ENCODE results near the gene ARID1B. TPM values are rescaled to one million over a fixed set of nuclear protein-coding genes. Genes with fewer than 3 reads are reported as not detected.

The ARID1B gene
- total RNA-seq, 1 experiment from 2014 or later, result 91.7 TPM

DNA sequence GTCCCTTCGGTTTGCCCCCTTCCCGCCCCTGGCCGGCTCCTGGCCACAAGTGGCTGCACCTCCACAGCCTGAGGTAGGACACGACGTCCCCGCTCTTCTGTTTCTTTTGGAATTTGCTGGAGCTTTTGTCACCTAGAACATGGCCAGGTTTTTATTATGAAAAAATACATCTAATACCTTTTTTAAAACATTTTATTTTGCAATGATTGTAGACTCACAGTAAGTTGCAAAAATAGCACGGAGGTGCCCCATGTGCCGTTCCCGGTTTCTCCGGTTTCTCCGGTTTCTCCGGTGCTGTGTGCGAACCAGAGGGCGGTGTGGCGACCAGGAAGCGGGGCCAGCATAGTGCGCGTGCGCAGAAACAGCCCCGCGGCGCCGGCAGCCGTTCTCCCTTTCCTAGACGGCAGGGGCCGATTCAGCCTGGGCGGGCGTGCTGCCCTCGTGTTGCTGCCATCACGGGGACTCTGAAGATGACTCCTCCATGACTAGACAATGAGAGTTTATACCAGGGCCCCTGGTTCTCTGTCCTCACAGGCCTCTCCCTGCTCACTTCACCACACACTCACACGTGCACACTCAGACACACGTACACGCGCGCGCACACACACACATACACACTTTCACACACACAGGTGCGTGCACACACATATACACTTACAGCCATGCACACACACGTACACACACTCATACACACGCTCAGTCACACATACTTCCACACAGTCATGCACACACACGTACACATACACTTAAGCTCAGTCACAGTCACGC lies 444.1 kb downstream of the ARID1B start:
- ATAC-seq (peak; percentile 90), DNase-seq (ENCODE audit: low read depth, low spot score) (peak; percentile 42)
- Histone ChIP-seq H3K4me3 (ENCODE audit: low read depth in 2 of 2, low read length in 2 of 2) (peak overlapping the region; percentile 37 to 66), H3K27me3 (ENCODE audit: control insufficient read depth, insufficient read depth, low read length) (no peaks in the 10 kb centered on the region), H3K27ac (ENCODE audit: low read length) (peak overlapping the region; percentile 78), H3K9me3 (ENCODE audit: control insufficient read depth, insufficient read depth, low read depth, low read length) (no peaks in the 10 kb centered on the region), H3K4me1 (ENCODE audit: control insufficient read depth, insufficient read depth, low read length) (peaks cover 3% of the 10 kb centered on the region; the same call in 1 of the 2 replicates), H3K36me3 (ENCODE audit: control insufficient read depth, insufficient read depth, low read length) (no peaks in the 10 kb centered on the region)
- CTCF ChIA-PET, result no interaction called here
- peak; percentile 47; the same call in 1 of the 2 replicates for TF ChIP-seq POLR2AphosphoS5 (IDR thresholded peaks at IDR 0.05; ENCODE audit: low read depth, low read length)
- TF ChIP-seq, protein P1, sequence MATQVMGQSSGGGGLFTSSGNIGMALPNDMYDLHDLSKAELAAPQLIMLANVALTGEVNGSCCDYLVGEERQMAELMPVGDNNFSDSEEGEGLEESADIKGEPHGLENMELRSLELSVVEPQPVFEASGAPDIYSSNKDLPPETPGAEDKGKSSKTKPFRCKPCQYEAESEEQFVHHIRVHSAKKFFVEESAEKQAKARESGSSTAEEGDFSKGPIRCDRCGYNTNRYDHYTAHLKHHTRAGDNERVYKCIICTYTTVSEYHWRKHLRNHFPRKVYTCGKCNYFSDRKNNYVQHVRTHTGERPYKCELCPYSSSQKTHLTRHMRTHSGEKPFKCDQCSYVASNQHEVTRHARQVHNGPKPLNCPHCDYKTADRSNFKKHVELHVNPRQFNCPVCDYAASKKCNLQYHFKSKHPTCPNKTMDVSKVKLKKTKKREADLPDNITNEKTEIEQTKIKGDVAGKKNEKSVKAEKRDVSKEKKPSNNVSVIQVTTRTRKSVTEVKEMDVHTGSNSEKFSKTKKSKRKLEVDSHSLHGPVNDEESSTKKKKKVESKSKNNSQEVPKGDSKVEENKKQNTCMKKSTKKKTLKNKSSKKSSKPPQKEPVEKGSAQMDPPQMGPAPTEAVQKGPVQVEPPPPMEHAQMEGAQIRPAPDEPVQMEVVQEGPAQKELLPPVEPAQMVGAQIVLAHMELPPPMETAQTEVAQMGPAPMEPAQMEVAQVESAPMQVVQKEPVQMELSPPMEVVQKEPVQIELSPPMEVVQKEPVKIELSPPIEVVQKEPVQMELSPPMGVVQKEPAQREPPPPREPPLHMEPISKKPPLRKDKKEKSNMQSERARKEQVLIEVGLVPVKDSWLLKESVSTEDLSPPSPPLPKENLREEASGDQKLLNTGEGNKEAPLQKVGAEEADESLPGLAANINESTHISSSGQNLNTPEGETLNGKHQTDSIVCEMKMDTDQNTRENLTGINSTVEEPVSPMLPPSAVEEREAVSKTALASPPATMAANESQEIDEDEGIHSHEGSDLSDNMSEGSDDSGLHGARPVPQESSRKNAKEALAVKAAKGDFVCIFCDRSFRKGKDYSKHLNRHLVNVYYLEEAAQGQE (IDR thresholded peaks at IDR 0.05; ENCODE audit: insufficient read depth in 1 of 2, low read depth in 2 of 2, low read length in 1 of 2), result no peak
- in situ Hi-C loops (cut with HindIII; ENCODE audit: low pct_unique_long_range_greater_than_20kb, low sequenced_read_pairs) (no loop called here), intact Hi-C loops (cut with micrococcal nuclease; ENCODE audit: unreplicated experiment) (no loop called here)
- POLR2A ChIA-PET, result no interaction called here
- no TSS peak for BruUV-seq (replicated peaks)

DNA sequence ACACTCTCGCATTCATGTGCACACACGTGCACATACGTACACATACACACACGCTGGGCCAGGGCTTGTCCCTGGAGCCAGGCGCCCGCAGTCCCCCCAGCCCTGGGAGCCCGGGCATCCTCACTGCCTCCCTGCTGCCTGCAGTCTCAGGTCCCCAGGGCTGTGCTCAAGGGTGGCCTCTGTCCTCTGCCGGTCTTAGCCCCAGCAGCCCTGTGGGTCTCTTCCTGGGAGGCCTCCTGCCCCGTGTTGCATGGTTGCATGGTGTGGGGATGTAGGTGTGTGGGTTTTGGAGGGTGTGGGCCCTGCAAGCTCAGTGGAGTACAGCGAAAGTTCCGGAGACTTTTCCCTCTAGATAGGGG lies 444.6 kb downstream of the ARID1B start:
- Histone ChIP-seq H3K4me3 (ENCODE audit: low read depth in 2 of 2, low read length in 2 of 2) (peak overlapping the region in 1 of 2 experiments; percentile 66; a peak in 2 of 4 replicates), H3K4me1 (ENCODE audit: control insufficient read depth, insufficient read depth, low read length) (peaks cover 3% of the 10 kb centered on the region; the same call in 1 of the 2 replicates), H3K27me3 (ENCODE audit: control insufficient read depth, insufficient read depth, low read length) (no peaks in the 10 kb centered on the region), H3K9me3 (ENCODE audit: control insufficient read depth, insufficient read depth, low read depth, low read length) (no peaks in the 10 kb centered on the region), H3K27ac (ENCODE audit: low read length) (no peak overlapping the region), H3K36me3 (ENCODE audit: control insufficient read depth, insufficient read depth, low read length) (no peaks in the 10 kb centered on the region)
- no peak for TF ChIP-seq SIN3A (IDR thresholded peaks at IDR 0.05; ENCODE audit: borderline replicate concordance, insufficient read depth, low read depth, low read length)
- no peak for TF ChIP-seq POLR2AphosphoS5 (IDR thresholded peaks at IDR 0.05; ENCODE audit: low read depth, low read length)
- TF ChIP-seq, protein P1 (IDR thresholded peaks at IDR 0.05; ENCODE audit: insufficient read depth in 1 of 2, low read depth in 2 of 2, low read length in 1 of 2), result no peak
- TF ChIP-seq, protein P2, sequence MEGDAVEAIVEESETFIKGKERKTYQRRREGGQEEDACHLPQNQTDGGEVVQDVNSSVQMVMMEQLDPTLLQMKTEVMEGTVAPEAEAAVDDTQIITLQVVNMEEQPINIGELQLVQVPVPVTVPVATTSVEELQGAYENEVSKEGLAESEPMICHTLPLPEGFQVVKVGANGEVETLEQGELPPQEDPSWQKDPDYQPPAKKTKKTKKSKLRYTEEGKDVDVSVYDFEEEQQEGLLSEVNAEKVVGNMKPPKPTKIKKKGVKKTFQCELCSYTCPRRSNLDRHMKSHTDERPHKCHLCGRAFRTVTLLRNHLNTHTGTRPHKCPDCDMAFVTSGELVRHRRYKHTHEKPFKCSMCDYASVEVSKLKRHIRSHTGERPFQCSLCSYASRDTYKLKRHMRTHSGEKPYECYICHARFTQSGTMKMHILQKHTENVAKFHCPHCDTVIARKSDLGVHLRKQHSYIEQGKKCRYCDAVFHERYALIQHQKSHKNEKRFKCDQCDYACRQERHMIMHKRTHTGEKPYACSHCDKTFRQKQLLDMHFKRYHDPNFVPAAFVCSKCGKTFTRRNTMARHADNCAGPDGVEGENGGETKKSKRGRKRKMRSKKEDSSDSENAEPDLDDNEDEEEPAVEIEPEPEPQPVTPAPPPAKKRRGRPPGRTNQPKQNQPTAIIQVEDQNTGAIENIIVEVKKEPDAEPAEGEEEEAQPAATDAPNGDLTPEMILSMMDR (IDR thresholded peaks at IDR 0.05), result no peak
- no peak for TF ChIP-seq TCF7L2 (IDR thresholded peaks at IDR 0.05; ENCODE audit: low read depth, low read length)
- intact Hi-C loops (cut with micrococcal nuclease; ENCODE audit: unreplicated experiment) (no loop called here), in situ Hi-C loops (cut with HindIII; ENCODE audit: low pct_unique_long_range_greater_than_20kb, low sequenced_read_pairs) (no loop called here)
- no TSS peak for BruUV-seq (replicated peaks)
- DNase-seq (ENCODE audit: low read depth, low spot score) (no peak), ATAC-seq (peak; percentile 21)
- POLR2A ChIA-PET, result no interaction called here
- CTCF ChIA-PET, result no interaction called here
